ENCODE data around the gene ELP2. TPM values are rescaled to one million over a fixed set of nuclear protein-coding genes. Genes with fewer than 3 reads are reported as not detected.

Gene ELP2
- polyA plus RNA-seq, 1 donor from 2014 or later = 83.6 TPM

- TF ChIP-seq REST (IDR thresholded peaks at IDR 0.05; ENCODE audit: borderline replicate concordance) = no peak
- TF ChIP-seq CTCF (IDR thresholded peaks at IDR 0.05; ENCODE audit: poor library complexity, severe bottlenecking) = no peak
- no peak for TF ChIP-seq MXI1 (conservative IDR thresholded peaks at IDR 0.05; ENCODE audit: poor library complexity, severe bottlenecking)
- TF ChIP-seq EP300 (conservative IDR thresholded peaks at IDR 0.05; ENCODE audit: poor library complexity, severe bottlenecking) = no peak
- no peak for TF ChIP-seq SMC3 (conservative IDR thresholded peaks at IDR 0.05; ENCODE audit: poor library complexity)
- no peak for TF ChIP-seq RAD21 (conservative IDR thresholded peaks at IDR 0.05)
- no peak for TF ChIP-seq EZH2 (IDR thresholded peaks at IDR 0.05; ENCODE audit: borderline replicate concordance, insufficient read depth, low read length, poor library complexity, severe bottlenecking)
- no peak for TF ChIP-seq POLR2AphosphoS5 (IDR thresholded peaks at IDR 0.05)
- no peak for TF ChIP-seq TAF1 (IDR thresholded peaks at IDR 0.05; ENCODE audit: low read depth)
- H3K4me2 ChIP-seq (ENCODE audit: low read length) = no peak overlapping the region
- no peaks in the 10 kb centered on the region for H3K36me3 ChIP-seq (ENCODE audit: insufficient read depth, low read length)
- H4K20me1 ChIP-seq (ENCODE audit: insufficient read depth) = no peaks in the 10 kb centered on the region
- no peaks in the 10 kb centered on the region for H3F3A ChIP-seq (ENCODE audit: insufficient read depth, low read length, poor library complexity, severe bottlenecking)
- no peak overlapping the region for H2AFZ ChIP-seq (ENCODE audit: low read depth, low read length)
- no peak overlapping the region for H3K27ac ChIP-seq (ENCODE audit: low read length)
- H3K9ac ChIP-seq (ENCODE audit: low read length) = no peak overlapping the region
- H3K9me3 ChIP-seq (ENCODE audit: low read length) = no peaks in the 10 kb centered on the region
- H3K9me2 ChIP-seq (ENCODE audit: insufficient read depth, low read length) = no peaks in the 10 kb centered on the region
- H3K79me2 ChIP-seq (replicated peaks; ENCODE audit: insufficient read depth, low read length) = no peaks in the 10 kb centered on the region
- H3K27me3 ChIP-seq (ENCODE audit: insufficient read depth, low read depth, low read length) = no peaks in the 10 kb centered on the region
- no peak overlapping the region for H3K4me3 ChIP-seq (ENCODE audit: low read length)
Measured at GRCh38 chr18:36086186-36086585, 43.5 kb upstream of the ELP2 start.

GRCh38 chr18:36088256-36088655 is 41.4 kb upstream of the ELP2 start:
- H3K9me2 ChIP-seq (ENCODE audit: insufficient read depth, low read length) = no peaks in the 10 kb centered on the region
- no peak overlapping the region for H2AFZ ChIP-seq (ENCODE audit: low read depth, low read length)
- H3K9ac ChIP-seq (ENCODE audit: low read length) = no peak overlapping the region
- no peaks in the 10 kb centered on the region for H4K20me1 ChIP-seq (ENCODE audit: insufficient read depth)
- H3K27me3 ChIP-seq (ENCODE audit: insufficient read depth, low read depth, low read length) = no peaks in the 10 kb centered on the region
- TF ChIP-seq EP300 (conservative IDR thresholded peaks at IDR 0.05; ENCODE audit: poor library complexity, severe bottlenecking) (no peak), SMC3 (conservative IDR thresholded peaks at IDR 0.05; ENCODE audit: poor library complexity) (no peak), EZH2 (IDR thresholded peaks at IDR 0.05; ENCODE audit: borderline replicate concordance, insufficient read depth, low read length, poor library complexity, severe bottlenecking) (no peak), MXI1 (conservative IDR thresholded peaks at IDR 0.05; ENCODE audit: poor library complexity, severe bottlenecking) (no peak), TAF1 (IDR thresholded peaks at IDR 0.05; ENCODE audit: low read depth) (no peak), POLR2AphosphoS5 (IDR thresholded peaks at IDR 0.05) (no peak), RAD21 (conservative IDR thresholded peaks at IDR 0.05) (no peak), REST (IDR thresholded peaks at IDR 0.05; ENCODE audit: borderline replicate concordance) (no peak)
- H3F3A ChIP-seq (ENCODE audit: insufficient read depth, low read length, poor library complexity, severe bottlenecking) = no peaks in the 10 kb centered on the region
- no peak overlapping the region for H3K4me2 ChIP-seq (ENCODE audit: low read length)
- H3K36me3 ChIP-seq (ENCODE audit: insufficient read depth, low read length) = no peaks in the 10 kb centered on the region
- H3K79me2 ChIP-seq (replicated peaks; ENCODE audit: insufficient read depth, low read length) = no peaks in the 10 kb centered on the region
- H3K4me3 ChIP-seq (ENCODE audit: low read length) = no peak overlapping the region
- H3K9me3 ChIP-seq (ENCODE audit: low read length) = no peaks in the 10 kb centered on the region
- no peak overlapping the region for H3K27ac ChIP-seq (ENCODE audit: low read length)

All from neural cell (in vitro differentiated cells).